ENCODE measurements around the gene GALNT1.

Gene GALNT1

GRCh38 chr18:35749701-35750100 lies 168.2 kb downstream of the GALNT1 start:
- in situ Hi-C loops (cut with MboI; ENCODE audit: low sequenced_read_pairs), result no loop called here

- in situ Hi-C loops (cut with MboI; ENCODE audit: low sequenced_read_pairs), result no loop called here
Measured at GRCh38 chr18:35750929-35751328, 169.4 kb downstream of the GALNT1 start.

- in situ Hi-C loops (cut with MboI; ENCODE audit: low sequenced_read_pairs), result no loop called here
Measured at GRCh38 chr18:35753306-35753910, 171.9 kb downstream of the GALNT1 start.

- in situ Hi-C loops (cut with MboI; ENCODE audit: low sequenced_read_pairs), result no loop called here
Measured at GRCh38 chr18:35754464-35754863, 172.9 kb downstream of the GALNT1 start.

GRCh38 chr18:35755369-35755768 lies 173.8 kb downstream of the GALNT1 start:
- in situ Hi-C loops (cut with MboI; ENCODE audit: low sequenced_read_pairs), result no loop called here

GRCh38 chr18:35756506-35757117 lies 175.1 kb downstream of the GALNT1 start:
- in situ Hi-C loops (cut with MboI; ENCODE audit: low sequenced_read_pairs), result no loop called here

All from hTERT RPE-1 (cell line).